Pancreas (tissue), 10 donors: ENCODE results near the gene ST6GALNAC6. TPM values are rescaled to one million over a fixed set of nuclear protein-coding genes. Genes with fewer than 3 reads are reported as not detected.
A peak's percentile ranks its signal among the peaks of the same experiment; 100 is the strongest.

Experiments used
- ATAC-seq, 4 donors: fragments of 200-7000 bp; cut with Tn5 transposase; one replicate each; pipeline versions ENCODE4 v1.8.0 to v1.9.1; 2020; ENCODE audit warnings: mild to moderate bottlenecking in 4 of 4, moderate library complexity in 4 of 4
- DNase-seq, 6 donors: peaks; one replicate each; pipeline ENCODE4 v3.0.0-alpha.2; 2020
- FAIRE-seq: peaks from 2 replicates; lab custom pipeline; 2012; peaks lifted over from hg19 to GRCh38; lab: Jason Lieb, UNC
- H3K27ac ChIP-seq, 4 donors: fragments of 200-600 bp; sonication (generic); 1 replicate in 3 of 4; 2 replicates in 1 of 4; pipeline versions ENCODE4 v1.5.0 to v1.8.0; 2020
- H3K27me3 ChIP-seq, 4 donors: fragments of 200-600 bp; one replicate each; pipeline ENCODE4 v1.8.0; 2021
- H3K36me3 ChIP-seq, 3 donors: fragments of 200-600 bp; sonication (generic) in 1 of 3; one replicate each; pipeline versions ENCODE4 v1.5.0 to v1.8.0; 2020 to 2021
- H3K4me1 ChIP-seq, 3 donors: fragments of 200-600 bp; one replicate each; pipeline ENCODE4 v1.8.0; 2021
- H3K4me3 ChIP-seq, 4 donors: fragments of 200-600 bp; sonication (generic) in 2 of 4; one replicate each; pipeline versions ENCODE4 v1.5.0 to v1.8.0; 2020 to 2021
- H3K9me3 ChIP-seq, 4 donors: fragments of 200-600 bp; one replicate each; pipeline ENCODE4 v1.8.0; 2021
- WGBS, 2 donors: extraction: QIAGEN DNeasy Blood & Tissue Kit; methylation state at CpG; one replicate each; pipeline ENCODE4 v1.1.7; 2013; 5-methylcytosine and 5-hydroxymethylcytosine counted together
- intact Hi-C, 3 donors: fragments of 100-400 bp; cut with DNase I; formaldehyde crosslinking; loops; one replicate each; pipeline versions ENCODE4 v1.11.1 to v1.14.2; 2022
- polyA plus RNA-seq, 2 donors: library from polyadenylated mRNA; stranded (reverse); fragments of 200-250 nt; gene quantifications; one replicate each; pipeline ENCODE4 v1.2.3, GENCODE V29; 2013
- total RNA-seq, 6 donors: library from RNA; stranded (reverse); fragmentation: NEBNext Ultra II Directional in 4 of 6; extraction: Animal tissue kit (Norgen Biotek cat#: 25700) in 4 of 6; gene quantifications; one replicate each; pipeline versions ENCODE4 v1.2.1 to v1.2.4, GENCODE V29; 2021 to 2023
- TF ChIP-seq, protein P1 (sequence below), 4 donors: fragments of 200-600 bp; sonication (generic) in 3 of 4; IDR thresholded peaks; one replicate each; pipeline versions ENCODE4 v1.5.0 to v1.8.0; 2021; ENCODE audit warnings: antibody characterized with exemption in 4 of 4
- donor health status: healthy with polysubstance abuse.
- donor health status: DM: no; HTN: no; CAD: no; lungs with moderate emphysema.
- donor health status: DM: no; HTN: no; CAD: no.
- donor health status: control.
- donor health status: control.
- donor health status: Bipolar disorder and iron deficiency.
- donor health status: DM: yes; HTN: yes; CAD: no.
- donor health status: DM: no; HTN: no; CAD: no.
- donor health status: DM: no; HTN: no; CAD: no.
- donor health status: DM: yes; HTN: yes; CAD: no.

Gene ST6GALNAC6
- total and polyA plus RNA-seq, 8 donors, result 20.7 to 35.7 (median 27.0) TPM

DNA sequence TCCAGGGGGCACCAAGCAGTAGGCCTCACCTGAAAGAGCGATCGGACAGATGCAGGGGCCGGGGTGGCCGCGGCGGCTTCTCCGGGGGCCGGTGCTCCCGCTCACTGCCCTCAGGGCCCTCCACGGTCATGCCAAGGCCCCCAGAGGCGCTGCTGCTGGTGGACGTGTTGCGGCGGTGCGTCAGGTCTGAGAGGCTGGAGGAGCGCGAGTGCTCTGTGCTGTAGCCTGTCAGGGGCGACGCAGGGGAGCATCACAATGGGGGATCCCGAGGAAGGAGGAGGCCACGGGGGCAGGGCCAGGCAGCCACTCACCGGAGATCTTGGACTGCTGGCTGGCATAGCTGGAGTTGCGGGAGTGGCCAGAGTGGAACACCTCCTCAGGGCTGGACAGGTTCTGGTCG, 45.9 kb upstream of the ST6GALNAC6 start:
- Histone ChIP-seq H3K4me3 (no peak overlapping the region), H3K4me1 (peaks cover 5 to 9% (median 8%) of the 10 kb centered on the region in 3 donors), H3K36me3 (peaks cover 3 to 36% (median 13%) of the 10 kb centered on the region in 3 donors), H3K27ac (no peak overlapping the region), H3K27me3 (no peaks in the 10 kb centered on the region), H3K9me3 (no peaks in the 10 kb centered on the region)
- ATAC-seq (no peak), DNase-seq (peak in 2 of 6 donors; percentile 40 to 77), FAIRE-seq (no peak)
- 93 to 95% methylated on average over 24 of the region's 24 CpGs for WGBS, 2 donors
- intact Hi-C loops, result no loop called here
- TF ChIP-seq, protein P1, sequence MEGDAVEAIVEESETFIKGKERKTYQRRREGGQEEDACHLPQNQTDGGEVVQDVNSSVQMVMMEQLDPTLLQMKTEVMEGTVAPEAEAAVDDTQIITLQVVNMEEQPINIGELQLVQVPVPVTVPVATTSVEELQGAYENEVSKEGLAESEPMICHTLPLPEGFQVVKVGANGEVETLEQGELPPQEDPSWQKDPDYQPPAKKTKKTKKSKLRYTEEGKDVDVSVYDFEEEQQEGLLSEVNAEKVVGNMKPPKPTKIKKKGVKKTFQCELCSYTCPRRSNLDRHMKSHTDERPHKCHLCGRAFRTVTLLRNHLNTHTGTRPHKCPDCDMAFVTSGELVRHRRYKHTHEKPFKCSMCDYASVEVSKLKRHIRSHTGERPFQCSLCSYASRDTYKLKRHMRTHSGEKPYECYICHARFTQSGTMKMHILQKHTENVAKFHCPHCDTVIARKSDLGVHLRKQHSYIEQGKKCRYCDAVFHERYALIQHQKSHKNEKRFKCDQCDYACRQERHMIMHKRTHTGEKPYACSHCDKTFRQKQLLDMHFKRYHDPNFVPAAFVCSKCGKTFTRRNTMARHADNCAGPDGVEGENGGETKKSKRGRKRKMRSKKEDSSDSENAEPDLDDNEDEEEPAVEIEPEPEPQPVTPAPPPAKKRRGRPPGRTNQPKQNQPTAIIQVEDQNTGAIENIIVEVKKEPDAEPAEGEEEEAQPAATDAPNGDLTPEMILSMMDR (IDR thresholded peaks at IDR 0.05), result no peak

DNA sequence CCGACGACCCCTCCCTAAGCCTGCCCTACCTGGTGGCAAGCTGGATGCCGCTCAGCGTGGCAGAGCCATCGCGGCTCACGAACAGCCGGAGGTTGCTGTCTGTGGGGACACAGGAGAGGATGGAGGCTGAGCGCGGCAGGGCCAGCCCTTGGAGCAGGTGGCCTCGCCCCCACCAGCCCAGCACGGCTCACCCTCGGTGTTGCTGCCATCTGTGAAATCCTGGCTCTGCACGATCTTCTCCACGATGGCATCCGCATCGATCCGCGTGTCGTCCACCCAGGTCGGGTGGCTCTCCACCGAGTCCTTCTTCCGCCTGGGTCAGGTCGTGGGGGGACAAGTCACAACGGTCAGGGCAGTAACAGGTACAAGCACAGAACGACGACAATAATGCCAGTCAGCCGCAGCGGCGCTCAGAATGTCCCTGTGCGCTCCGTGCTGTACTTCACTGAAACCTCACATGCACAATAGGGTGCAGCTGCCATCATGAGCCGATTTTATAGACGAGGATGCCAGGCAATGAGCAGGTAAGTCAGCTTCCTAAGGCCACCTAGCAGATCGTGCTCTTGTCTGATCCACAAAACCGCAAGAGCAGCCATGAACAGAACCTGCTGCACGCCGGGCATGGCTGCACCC, 45.3 kb upstream of the ST6GALNAC6 start:
- FAIRE-seq, result no peak
- WGBS, 2 donors, result 90 to 92% methylated on average over 38 of the region's 38 CpGs
- H3K27me3 ChIP-seq, result no peaks in the 10 kb centered on the region
- no peak overlapping the region for H3K27ac ChIP-seq
- no peaks in the 10 kb centered on the region for H3K9me3 ChIP-seq
- no peak overlapping the region for H3K4me3 ChIP-seq
- no peak for ATAC-seq
- intact Hi-C loops, result loop anchor here in 2 of 3 donors (5.0 kb wide), 2 partner anchors 93 to 173 kb away; no protein-coding TSS in a partner anchor
- TF ChIP-seq, protein P1 (IDR thresholded peaks at IDR 0.05), result no peak
- DNase-seq, result peak in 3 of 6 donors; percentile 38 to 75 (median 55)
- peaks cover 0 to 3% (median 2%) of the 10 kb centered on the region in 3 donors for H3K4me1 ChIP-seq
- peaks cover 3 to 36% (median 13%) of the 10 kb centered on the region in 3 donors for H3K36me3 ChIP-seq

DNA sequence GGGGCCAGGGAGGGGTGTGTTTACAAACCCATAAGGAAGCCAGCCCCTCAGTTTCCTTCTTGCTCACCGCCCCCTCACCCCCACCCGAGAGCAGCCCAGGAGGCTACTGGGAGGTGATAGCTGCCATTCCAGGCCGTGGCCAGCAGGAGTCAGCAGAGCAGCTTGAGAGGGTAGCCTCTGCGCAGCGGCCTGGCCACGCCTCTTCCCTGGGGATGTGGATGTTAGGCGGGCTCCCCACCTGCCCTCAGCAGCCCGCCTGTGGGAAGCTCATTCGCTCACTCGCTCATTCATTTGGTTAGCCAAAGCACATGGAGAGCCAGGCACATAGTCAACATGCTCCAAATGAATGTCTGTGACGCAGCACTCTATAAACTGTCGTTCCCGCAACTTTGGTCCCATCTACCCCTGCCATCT, 44.3 kb upstream of the ST6GALNAC6 start:
- peaks cover 3 to 36% (median 13%) of the 10 kb centered on the region in 3 donors for H3K36me3 ChIP-seq
- TF ChIP-seq, protein P1 (IDR thresholded peaks at IDR 0.05), result peak; percentile 45 to 77 (median 66)
- no peak overlapping the region for H3K27ac ChIP-seq
- 52 to 53% methylated on average over 13 of the region's 13 CpGs for WGBS, 2 donors
- intact Hi-C loops, result loop anchor here in 2 of 3 donors (5.0 kb wide), 2 partner anchors 94 to 174 kb away; no protein-coding TSS in a partner anchor
- H3K4me1 ChIP-seq, result no peaks in the 10 kb centered on the region
- FAIRE-seq (no peak), ATAC-seq (peak; percentile 70 to 89 (median 86)), DNase-seq (peak; percentile 73 to 92 (median 80))
- H3K9me3 ChIP-seq, result no peaks in the 10 kb centered on the region
- no peaks in the 10 kb centered on the region for H3K27me3 ChIP-seq
- no peak overlapping the region for H3K4me3 ChIP-seq

DNA sequence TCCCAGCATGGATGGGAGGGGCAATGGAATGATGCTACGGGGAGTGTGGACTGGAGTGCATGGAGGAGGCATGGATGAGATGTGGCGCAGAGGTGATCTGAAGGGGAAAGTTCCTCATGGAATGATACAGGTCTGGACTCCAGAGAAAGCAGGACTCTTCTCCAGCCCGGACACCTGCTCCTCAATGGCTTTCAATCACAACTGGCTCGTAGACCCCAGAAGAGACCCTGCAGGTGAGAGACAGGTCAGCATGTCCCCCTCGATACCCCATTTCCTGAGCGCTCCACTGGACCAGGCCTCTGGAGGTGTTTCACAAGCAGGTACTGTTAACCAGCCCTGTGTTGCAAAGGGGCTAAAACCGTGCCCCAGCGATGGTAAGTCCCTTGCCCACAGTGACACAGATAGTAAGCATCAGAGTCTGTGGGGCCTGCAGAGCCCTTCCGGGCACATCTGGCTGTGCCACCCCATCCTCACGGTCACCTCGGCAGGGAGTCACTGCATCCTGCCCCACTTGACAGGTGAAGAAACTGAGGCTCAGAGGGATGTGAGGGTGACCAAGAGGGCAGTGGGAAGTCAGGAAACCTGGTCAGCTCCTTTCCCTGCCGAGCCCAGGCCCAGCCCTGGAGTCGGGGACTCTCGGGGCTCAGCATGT, 43.7 kb upstream of the ST6GALNAC6 start:
- Histone ChIP-seq H3K27ac (no peak overlapping the region), H3K4me1 (no peaks in the 10 kb centered on the region), H3K4me3 (no peak overlapping the region), H3K36me3 (peaks cover 3 to 36% (median 13%) of the 10 kb centered on the region in 3 donors), H3K27me3 (no peaks in the 10 kb centered on the region), H3K9me3 (no peaks in the 10 kb centered on the region)
- no peak for ATAC-seq
- intact Hi-C loops, result loop anchor here in 2 of 3 donors (5.0 kb wide), 2 partner anchors 94 to 174 kb away; no protein-coding TSS in a partner anchor
- TF ChIP-seq, protein P1 (IDR thresholded peaks at IDR 0.05), result no peak
- DNase-seq, result peak in 2 of 6 donors; percentile 27 to 63
- WGBS, 2 donors, result 80 to 83% methylated on average over 14 of the region's 14 CpGs
- FAIRE-seq, result no peak
